KMS-11 (cell line): ENCODE results near the gene KCTD8.

Experiments
- H2AFZ ChIP-seq: fragments of 200-600 bp; sonication (generic); 2 replicates; pipeline ENCODE4 v1.6.1; 2016; ENCODE audit warnings: antibody characterized with exemption, mixed run types, low read depth
- H3K27ac ChIP-seq: fragments of 200-600 bp; sonication (generic); 2 replicates; pipeline ENCODE4 v1.6.1; 2016; ENCODE audit warnings: mild to moderate bottlenecking, mixed run types
- H3K27me3 ChIP-seq: fragments of 200-600 bp; sonication (generic); 2 replicates; pipeline ENCODE4 v1.6.1; 2017; ENCODE audit warnings: mild to moderate bottlenecking, low read depth, mixed run types, moderate library complexity; ENCODE audit not compliant: insufficient read depth
- H3K36me3 ChIP-seq: fragments of 200-600 bp; sonication (generic); 2 replicates; pipeline ENCODE4 v1.6.1; 2017; ENCODE audit warnings: mild to moderate bottlenecking, mixed run types; ENCODE audit not compliant: insufficient read depth
- H3K4me1 ChIP-seq: fragments of 200-600 bp; sonication (generic); 2 replicates; pipeline ENCODE4 v1.6.1; 2016; ENCODE audit warnings: mild to moderate bottlenecking, low read depth, mixed run types; ENCODE audit not compliant: poor library complexity, severe bottlenecking
- H3K4me2 ChIP-seq: fragments of 200-600 bp; sonication (generic); 2 replicates; pipeline ENCODE4 v1.7.0; 2016; ENCODE audit warnings: mild to moderate bottlenecking, mixed run types
- H3K4me3 ChIP-seq: fragments of 200-600 bp; sonication (generic); IDR thresholded peaks from 2 replicates; pipeline ENCODE4 v1.6.1; 2017; ENCODE audit warnings: low read depth, low read length, mixed read lengths; ENCODE audit not compliant: insufficient read depth
- H3K79me2 ChIP-seq: fragments of 200-600 bp; sonication (generic); 2 replicates; pipeline ENCODE4 v1.6.1; 2016; ENCODE audit warnings: low read depth, mixed run types; ENCODE audit not compliant: insufficient read depth
- H3K9ac ChIP-seq: fragments of 200-600 bp; sonication (generic); 2 replicates; pipeline ENCODE4 v1.6.1; 2016; ENCODE audit warnings: mild to moderate bottlenecking, mixed run types
- H4K20me1 ChIP-seq: fragments of 200-600 bp; sonication (generic); 2 replicates; pipeline ENCODE4 v1.6.1; 2016; ENCODE audit warnings: mild to moderate bottlenecking, mixed run types; ENCODE audit not compliant: insufficient read depth
- CTCF ChIP-seq: fragments of 200-600 bp; sonication (generic); conservative IDR thresholded peaks from 2 replicates; pipeline ENCODE4 v1.6.1; 2017; ENCODE audit warnings: low read depth, mild to moderate bottlenecking, antibody characterized with exemption, low read length, moderate library complexity, mixed read lengths

Gene KCTD8

DNA sequence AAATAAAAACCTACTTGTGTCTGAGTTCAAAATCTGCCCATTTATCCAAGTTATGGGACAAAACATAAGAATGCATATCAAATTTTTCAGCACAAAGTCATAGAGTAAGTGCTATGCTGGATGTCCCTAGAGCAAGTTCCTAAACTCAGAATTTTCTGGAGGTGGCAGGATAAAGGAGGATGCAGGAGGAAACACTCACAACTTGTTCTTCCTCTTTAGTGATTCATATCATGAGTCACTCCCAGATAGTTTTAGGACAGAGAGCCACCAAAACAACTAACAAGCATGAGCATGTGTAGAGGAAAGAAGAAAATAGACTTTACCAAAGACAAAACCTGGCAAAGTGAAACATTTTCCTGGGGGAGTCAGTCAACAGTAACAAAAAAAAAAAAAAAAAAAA, 302.7 kb downstream of the KCTD8 start:
- H3K4me1 ChIP-seq = no peaks in the 10 kb centered on the region

GRCh38 chr4:44132526-44132925, 316.1 kb downstream of the KCTD8 start:
- no peaks in the 10 kb centered on the region for H3K27me3 ChIP-seq
- H3K4me1 ChIP-seq = no peaks in the 10 kb centered on the region
- H3K4me3 ChIP-seq = no peak overlapping the region
- H3K4me2 ChIP-seq = no peak overlapping the region
- H4K20me1 ChIP-seq = no peaks in the 10 kb centered on the region
- no peaks in the 10 kb centered on the region for H3K36me3 ChIP-seq
- H2AFZ ChIP-seq = no peak overlapping the region
- no peak overlapping the region for H3K9ac ChIP-seq
- H3K27ac ChIP-seq = no peak overlapping the region
- no peaks in the 10 kb centered on the region for H3K79me2 ChIP-seq
- no peak for TF ChIP-seq CTCF

More for the DNA sequence above, 302.7 kb downstream of the KCTD8 start:
- Histone ChIP-seq H3K4me3 (no peak overlapping the region), H3K9ac (no peak overlapping the region), H4K20me1 (no peaks in the 10 kb centered on the region), H3K36me3 (no peaks in the 10 kb centered on the region), H3K4me2 (no peak overlapping the region), H2AFZ (no peak overlapping the region), H3K27me3 (no peaks in the 10 kb centered on the region), H3K79me2 (no peaks in the 10 kb centered on the region), H3K27ac (no peak overlapping the region)
- TF ChIP-seq CTCF = no peak
